GM19468 (cell line): Measurements from ENCODE around the gene TSC1.
"Not testable (repeated sequence)": the region's sequence is repeated elsewhere in the genome, so short reads cannot be mapped to it uniquely, and the experiment has no call there.

Source experiments
- ATAC-seq: cut with Tn5 transposase; IDR thresholded peaks from one replicate; pipeline ENCODE4 v1.9.1; 2021; ENCODE audit warnings: mild to moderate bottlenecking, moderate library complexity, moderate number of reproducible peaks; ENCODE audit not compliant: unreplicated experiment; ENCODE audit errors: extremely low read depth

TSC1 gene

GRCh38 chr9:132978112-132978450 is 33.7 kb upstream of the TSC1 start:
- no peak for ATAC-seq

- ATAC-seq = no peak
Observed at GRCh38 chr9:132976571-132976970, 32.2 kb upstream of the TSC1 start.

GRCh38 chr9:132975961-132976360 is 31.5 kb upstream of the TSC1 start:
- no peak for ATAC-seq

DNA sequence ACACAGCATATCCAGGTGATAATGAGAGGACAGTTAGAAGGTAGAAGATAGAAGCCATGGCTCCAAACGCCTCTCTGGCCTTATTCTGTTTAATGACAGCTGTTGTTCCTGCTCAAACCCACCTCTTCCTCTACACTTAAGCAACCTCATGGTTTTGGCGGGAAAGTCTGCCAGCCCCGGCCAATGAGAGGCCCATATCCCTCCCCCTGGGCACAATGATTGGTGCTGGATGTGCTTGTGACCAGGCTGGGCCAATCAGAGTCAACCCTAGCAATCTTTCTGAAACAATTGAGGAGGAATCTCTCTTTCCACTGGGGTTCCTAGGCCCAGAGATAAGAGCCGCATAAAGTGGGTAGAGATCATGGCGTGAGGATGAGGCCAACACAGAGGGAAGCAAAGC is 29.3 kb upstream of the TSC1 start:
- no peak for ATAC-seq

GRCh38 chr9:132973166-132973565 is 28.8 kb upstream of the TSC1 start:
- ATAC-seq = no peak

- no peak for ATAC-seq
Observed at GRCh38 chr9:132970324-132971062, 26.1 kb upstream of the TSC1 start.

GRCh38 chr9:132969783-132970182 is 25.4 kb upstream of the TSC1 start:
- no peak for ATAC-seq

GRCh38 chr9:132967908-132968307 is 23.5 kb upstream of the TSC1 start:
- not testable (repeated sequence) for ATAC-seq

DNA sequence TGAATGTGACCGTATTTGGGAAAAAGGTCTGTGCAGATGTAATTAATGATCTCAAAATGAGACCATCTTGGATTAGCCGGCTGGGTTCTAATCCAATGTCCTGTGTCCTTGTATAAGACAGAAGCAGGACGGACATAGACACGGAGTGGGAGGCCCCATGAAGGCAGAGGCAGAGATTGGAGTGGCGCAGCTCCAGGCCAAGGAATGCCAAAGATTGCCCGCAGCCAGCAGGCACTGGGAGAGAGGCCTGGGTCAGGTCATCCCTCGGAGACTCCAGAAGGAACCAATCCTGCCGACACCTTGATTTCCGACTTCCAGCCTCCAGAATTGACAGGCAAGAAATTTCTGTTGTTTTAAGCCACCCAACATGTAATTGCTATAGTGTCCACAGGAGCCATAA is 21.1 kb upstream of the TSC1 start:
- ATAC-seq = no peak

- ATAC-seq = no peak
Observed at GRCh38 chr9:132961002-132961401, 16.6 kb upstream of the TSC1 start.

- ATAC-seq = no peak
Observed at GRCh38 chr9:132957805-132958204, 13.4 kb upstream of the TSC1 start.

- ATAC-seq = no peak
Observed at GRCh38 chr9:132955768-132956167, 11.4 kb upstream of the TSC1 start.

GRCh38 chr9:132955123-132955522 is 10.7 kb upstream of the TSC1 start:
- ATAC-seq = no peak

GRCh38 chr9:132949709-132950108 is 5.3 kb upstream of the TSC1 start:
- no peak for ATAC-seq

- ATAC-seq = no peak
Observed at GRCh38 chr9:132948482-132949050, 4.2 kb upstream of the TSC1 start.

GRCh38 chr9:132947756-132948155 is 3.3 kb upstream of the TSC1 start:
- ATAC-seq = no peak

GRCh38 chr9:132946631-132947295 is 2.3 kb upstream of the TSC1 start:
- no peak for ATAC-seq

DNA sequence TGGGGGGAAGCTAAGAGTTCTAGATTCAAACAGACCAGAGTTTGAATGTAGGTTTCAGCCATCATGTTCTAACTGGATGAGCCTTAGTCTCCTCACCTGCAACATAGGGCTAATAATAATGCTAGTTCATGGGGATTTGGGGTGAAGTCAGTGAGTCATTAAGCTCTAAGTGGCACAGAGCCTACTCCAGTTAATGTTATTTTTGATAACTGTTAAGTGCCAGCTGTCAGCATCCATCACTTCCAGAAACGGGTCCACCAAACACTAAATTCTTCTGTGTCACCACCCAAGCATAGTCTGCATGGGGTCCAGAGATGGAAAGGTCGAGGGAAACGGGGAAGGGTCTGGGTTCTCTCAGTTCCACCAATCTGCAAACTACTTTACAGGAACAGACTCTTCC is 1.8 kb upstream of the TSC1 start:
- no peak for ATAC-seq

DNA sequence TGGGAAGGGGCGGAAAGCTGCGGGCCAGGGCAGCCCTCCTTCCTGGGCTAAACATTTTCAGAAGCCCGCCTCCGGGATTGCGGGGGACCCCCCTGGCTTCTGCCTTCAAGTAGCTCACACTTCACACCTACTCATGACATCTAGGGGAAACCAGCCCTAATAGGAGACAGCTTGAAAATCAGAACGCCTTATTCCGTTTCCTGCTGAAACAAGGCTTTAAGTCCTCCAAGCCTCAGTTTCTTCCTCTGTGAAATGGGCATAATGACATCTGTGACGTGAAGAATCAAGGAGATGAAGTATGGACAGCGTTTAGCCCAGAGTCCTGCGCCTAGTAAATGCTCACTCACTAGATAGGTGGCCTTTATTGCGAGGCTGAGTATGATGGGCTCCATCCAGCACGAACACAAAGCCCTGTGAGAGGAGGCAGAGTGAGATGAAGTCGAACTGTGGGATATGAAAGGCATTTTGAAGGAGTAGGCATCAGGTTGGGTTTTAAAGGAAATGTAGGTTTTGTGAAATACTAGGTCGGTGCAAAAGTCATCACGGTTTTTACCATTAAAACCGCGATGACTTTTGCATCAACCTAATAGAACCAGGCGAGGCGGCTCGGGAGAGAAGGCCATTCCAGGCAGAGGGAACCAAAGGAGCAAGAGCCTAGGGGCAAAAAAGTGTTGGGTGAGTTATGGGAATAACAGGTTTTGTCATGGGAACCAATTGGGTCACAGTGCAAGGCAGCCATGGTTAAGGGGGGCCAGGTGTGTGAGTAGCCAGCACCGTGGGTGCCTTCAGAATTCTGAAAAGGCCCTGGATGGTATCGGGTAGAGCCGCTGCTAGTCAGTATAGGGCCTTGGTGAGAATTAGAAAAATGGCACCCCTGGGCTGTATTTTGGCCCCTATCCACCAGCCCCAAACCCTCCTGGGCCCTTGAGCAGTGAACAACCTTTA is 1.0 kb upstream of the TSC1 start:
- ATAC-seq = no peak

GRCh38 chr9:132943651-132944293 is 644 bp downstream of the TSC1 start:
- ATAC-seq = no peak
